ENCODE data around the gene CD38.

Gene CD38

GRCh38 chr4:15864651-15865566, 86.8 kb downstream of the CD38 start:
- no peak for TF ChIP-seq SIN3A (IDR thresholded peaks at IDR 0.05; ENCODE audit: borderline replicate concordance, insufficient read depth, low read length)
- no peak for TF ChIP-seq REST (IDR thresholded peaks at IDR 0.05; ENCODE audit: insufficient read depth in 1 of 2, low read depth in 2 of 2, low read length in 2 of 2)
- TF ChIP-seq FOXP2 (optimal IDR thresholded peaks at IDR 0.05; ENCODE audit: borderline replicate concordance, extremely low read depth, extremely low read length, insufficient read depth) = no peak
- TF ChIP-seq TAF1 (IDR thresholded peaks at IDR 0.05; ENCODE audit: borderline replicate concordance, insufficient read depth, low read length) = no peak
- TF ChIP-seq POLR2AphosphoS5 (IDR thresholded peaks at IDR 0.05; ENCODE audit: low read depth, low read length) = no peak

- TF ChIP-seq REST (IDR thresholded peaks at IDR 0.05; ENCODE audit: insufficient read depth in 1 of 2, low read depth in 2 of 2, low read length in 2 of 2) = no peak
Observed at GRCh38 chr4:15868111-15868510, 90.0 kb downstream of the CD38 start.

- TF ChIP-seq REST (IDR thresholded peaks at IDR 0.05; ENCODE audit: insufficient read depth in 1 of 2, low read depth in 2 of 2, low read length in 2 of 2) = no peak
- no peak for TF ChIP-seq POLR2AphosphoS5 (IDR thresholded peaks at IDR 0.05; ENCODE audit: low read depth, low read length)
- no peak for TF ChIP-seq FOXP2 (optimal IDR thresholded peaks at IDR 0.05; ENCODE audit: borderline replicate concordance, extremely low read depth, extremely low read length, insufficient read depth)
- no peak for TF ChIP-seq SIN3A (IDR thresholded peaks at IDR 0.05; ENCODE audit: borderline replicate concordance, insufficient read depth, low read length)
- no peak for TF ChIP-seq TAF1 (IDR thresholded peaks at IDR 0.05; ENCODE audit: borderline replicate concordance, insufficient read depth, low read length)
Observed at GRCh38 chr4:15868826-15869413, 90.8 kb downstream of the CD38 start.

- no peak for TF ChIP-seq SIN3A (IDR thresholded peaks at IDR 0.05; ENCODE audit: borderline replicate concordance, insufficient read depth, low read length)
- TF ChIP-seq POLR2AphosphoS5 (IDR thresholded peaks at IDR 0.05; ENCODE audit: low read depth, low read length) = no peak
- TF ChIP-seq TAF1 (IDR thresholded peaks at IDR 0.05; ENCODE audit: borderline replicate concordance, insufficient read depth, low read length) = no peak
- no peak for TF ChIP-seq REST (IDR thresholded peaks at IDR 0.05; ENCODE audit: insufficient read depth in 1 of 2, low read depth in 2 of 2, low read length in 2 of 2)
- TF ChIP-seq FOXP2 (optimal IDR thresholded peaks at IDR 0.05; ENCODE audit: borderline replicate concordance, extremely low read depth, extremely low read length, insufficient read depth) = no peak
Observed at GRCh38 chr4:15870079-15870478, 92.0 kb downstream of the CD38 start.

Measured in PFSK-1 (cell line).